IgD-negative memory B cell (primary cell): ENCODE measurements around the gene EXOC4. TPM values are rescaled to one million over a fixed set of nuclear protein-coding genes. Genes with fewer than 3 reads are reported as not detected.

Source experiments
- H3K27ac Mint-ChIP-seq, 3 donors: one replicate each; pipeline ENCODE4 v1.8.0; 2020 to 2022; ENCODE audit warnings: mild to moderate bottlenecking in 3 of 3, mixed read lengths in 3 of 3, moderate library complexity in 1 of 3
- H3K27me3 Mint-ChIP-seq: one replicate; pipeline ENCODE4 v1.8.0; 2021; ENCODE audit warnings: mixed read lengths
- H3K36me3 Mint-ChIP-seq: one replicate; pipeline ENCODE4 v1.8.0; 2020; ENCODE audit warnings: mild to moderate bottlenecking, mixed read lengths
- H3K4me1 Mint-ChIP-seq, 3 donors: one replicate each; pipeline ENCODE4 v1.8.0; 2020 to 2022; ENCODE audit warnings: mixed read lengths in 3 of 3, mild to moderate bottlenecking in 1 of 3
- H3K4me3 Mint-ChIP-seq, 4 donors: one replicate each; pipeline ENCODE4 v1.8.0; 2020 to 2022; ENCODE audit warnings: mild to moderate bottlenecking in 4 of 4, mixed read lengths in 4 of 4, moderate library complexity in 3 of 4
- H3K9me3 Mint-ChIP-seq, 3 donors: one replicate each; pipeline ENCODE4 v1.8.0; 2020 to 2021; ENCODE audit warnings: mixed read lengths in 3 of 3, mild to moderate bottlenecking in 1 of 3
- polyA plus RNA-seq: library from polyadenylated mRNA; unstranded; fragments of 300-500 nt; fragmentation: Illumina TruSeq; gene quantifications from one replicate; pipeline ENCODE4 v1.2.3, GENCODE V29; 2021

Gene EXOC4
- polyA plus RNA-seq, 1 donor from 2014 or later: 34.5 TPM

GRCh38 chr7:133796782-133797745 lies 544.2 kb downstream of the EXOC4 start:
- H3K27ac Mint-ChIP-seq: no peak overlapping the region
- H3K4me3 Mint-ChIP-seq: no peak overlapping the region
- H3K4me1 Mint-ChIP-seq: no peaks in the 10 kb centered on the region
- H3K36me3 Mint-ChIP-seq: peaks cover 14% of the 10 kb centered on the region
- H3K9me3 Mint-ChIP-seq: no peaks in the 10 kb centered on the region
- H3K27me3 Mint-ChIP-seq: no peaks in the 10 kb centered on the region

DNA sequence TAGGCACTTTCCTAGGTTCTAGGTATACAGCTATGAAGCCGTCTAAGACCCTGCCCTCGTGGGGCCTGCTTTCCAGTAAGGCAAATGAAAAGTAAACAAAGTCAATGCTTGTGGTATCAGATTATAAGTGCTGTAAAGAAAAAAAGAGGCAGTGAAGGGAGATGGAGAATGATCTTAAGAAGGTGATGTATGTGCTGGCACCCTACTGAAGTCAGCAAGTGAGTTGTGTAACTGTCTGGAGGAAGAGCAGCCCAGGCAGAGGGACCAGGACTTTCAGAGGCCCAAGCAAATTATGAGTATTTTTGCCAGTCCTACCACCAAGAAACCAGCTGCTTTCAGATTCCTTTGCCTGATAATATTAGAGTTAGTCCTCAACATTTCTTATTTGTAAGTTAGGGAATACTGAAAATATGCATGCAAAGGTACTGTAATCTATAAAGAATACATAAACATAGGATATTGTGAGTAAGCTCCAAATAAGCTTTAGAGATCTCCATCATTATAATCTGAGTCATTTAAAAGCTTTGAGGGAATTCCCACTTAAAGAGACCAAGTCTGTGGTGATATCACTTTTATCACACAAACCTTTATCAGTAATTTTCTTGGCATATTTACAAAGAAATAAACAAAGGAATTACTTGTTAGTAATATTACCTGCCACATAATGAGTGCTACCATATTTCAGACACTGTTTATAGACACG lies 545.1 kb downstream of the EXOC4 start:
- H3K36me3 Mint-ChIP-seq: peaks cover 14% of the 10 kb centered on the region
- H3K4me3 Mint-ChIP-seq: no peak overlapping the region
- no peaks in the 10 kb centered on the region for H3K4me1 Mint-ChIP-seq
- no peaks in the 10 kb centered on the region for H3K9me3 Mint-ChIP-seq
- H3K27ac Mint-ChIP-seq: no peak overlapping the region
- no peaks in the 10 kb centered on the region for H3K27me3 Mint-ChIP-seq

DNA sequence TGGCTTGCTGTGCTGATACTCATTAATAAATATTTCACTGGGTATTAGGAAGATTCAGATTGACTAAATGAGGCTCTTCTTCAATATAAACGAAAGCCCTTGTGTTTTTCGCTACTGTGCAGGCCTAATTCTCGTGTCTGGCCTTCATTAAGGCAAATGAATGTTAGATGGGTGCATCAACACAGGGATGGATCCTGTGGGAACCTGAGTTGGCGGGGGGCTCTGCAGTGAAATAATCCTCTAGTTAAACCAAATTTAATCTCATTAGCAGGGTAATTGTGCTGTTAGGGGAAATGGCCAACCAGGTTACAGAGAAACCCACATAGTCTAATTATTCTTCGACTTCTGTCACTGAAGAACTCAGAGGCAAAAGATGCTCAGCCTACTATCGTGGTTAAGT lies 548.5 kb downstream of the EXOC4 start:
- Mint-ChIP-seq H3K4me3 (no peak overlapping the region), H3K9me3 (no peaks in the 10 kb centered on the region), H3K4me1 (no peaks in the 10 kb centered on the region), H3K27me3 (no peaks in the 10 kb centered on the region), H3K36me3 (no peaks in the 10 kb centered on the region), H3K27ac (no peak overlapping the region)

GRCh38 chr7:133804127-133804526 lies 551.2 kb downstream of the EXOC4 start:
- H3K4me3 Mint-ChIP-seq: no peak overlapping the region
- no peaks in the 10 kb centered on the region for H3K9me3 Mint-ChIP-seq
- H3K27ac Mint-ChIP-seq: no peak overlapping the region
- peaks cover 0 to 5% (median 0%) of the 10 kb centered on the region in 3 donors for H3K4me1 Mint-ChIP-seq
- H3K27me3 Mint-ChIP-seq: no peaks in the 10 kb centered on the region
- no peaks in the 10 kb centered on the region for H3K36me3 Mint-ChIP-seq

- H3K27ac Mint-ChIP-seq: no peak overlapping the region
- peaks cover 0 to 5% (median 0%) of the 10 kb centered on the region in 3 donors for H3K4me1 Mint-ChIP-seq
- H3K4me3 Mint-ChIP-seq: peak overlapping the region in 1 of 4 donors; percentile 9
- H3K9me3 Mint-ChIP-seq: no peaks in the 10 kb centered on the region
- H3K27me3 Mint-ChIP-seq: no peaks in the 10 kb centered on the region
- H3K36me3 Mint-ChIP-seq: no peaks in the 10 kb centered on the region
These were observed 552.5 kb downstream of the EXOC4 start for GRCh38 chr7:133805426-133805825.

DNA sequence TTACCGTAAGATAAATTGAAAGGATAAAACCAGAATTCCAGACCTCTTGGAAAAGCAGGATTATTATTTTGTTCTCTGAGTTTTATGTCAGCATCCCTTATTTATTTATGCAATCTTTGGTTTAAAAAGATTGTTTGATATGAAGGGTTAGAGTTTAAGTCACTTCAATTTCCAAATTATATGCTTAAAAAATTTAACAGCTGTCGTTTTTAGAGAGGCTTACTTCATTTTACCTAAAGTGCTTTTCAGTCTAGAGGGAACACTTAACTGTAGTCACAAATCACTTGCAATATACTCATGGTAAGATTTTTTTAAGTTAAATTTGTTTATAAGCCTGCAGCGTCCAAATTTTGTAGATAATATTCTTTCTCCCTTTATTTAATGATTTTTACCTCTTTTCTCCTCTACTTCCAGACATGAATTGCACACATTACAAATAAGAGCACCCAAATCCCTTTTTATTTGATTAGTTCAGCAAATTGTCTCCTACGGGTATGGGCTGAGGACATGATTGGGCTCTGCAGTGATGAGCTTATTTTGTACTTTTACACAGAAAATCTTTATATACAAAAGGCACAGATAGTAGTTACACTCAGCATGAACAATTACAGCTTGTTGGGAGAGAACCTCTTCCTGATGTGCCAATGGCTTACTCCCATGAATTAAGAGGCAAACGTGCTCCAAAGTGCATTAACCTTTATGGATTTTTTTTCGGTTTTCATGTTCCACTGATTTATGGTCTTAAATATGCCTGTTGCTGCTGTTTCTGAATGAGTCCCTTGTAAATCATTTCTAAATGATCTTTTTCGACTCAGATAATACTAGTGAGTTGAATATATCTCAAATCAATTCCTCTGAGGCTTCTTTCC lies 555.0 kb downstream of the EXOC4 start:
- H3K36me3 Mint-ChIP-seq: peaks cover 2% of the 10 kb centered on the region
- H3K4me3 Mint-ChIP-seq: no peak overlapping the region
- no peaks in the 10 kb centered on the region for H3K27me3 Mint-ChIP-seq
- H3K27ac Mint-ChIP-seq: no peak overlapping the region
- H3K4me1 Mint-ChIP-seq: peaks cover 0 to 5% (median 0%) of the 10 kb centered on the region in 3 donors
- H3K9me3 Mint-ChIP-seq: no peaks in the 10 kb centered on the region

GRCh38 chr7:133808493-133808866 lies 555.6 kb downstream of the EXOC4 start:
- Mint-ChIP-seq H3K36me3 (peaks cover 3% of the 10 kb centered on the region), H3K27ac (no peak overlapping the region), H3K27me3 (no peaks in the 10 kb centered on the region), H3K4me1 (peaks cover 0 to 5% (median 0%) of the 10 kb centered on the region in 3 donors), H3K9me3 (no peaks in the 10 kb centered on the region), H3K4me3 (no peak overlapping the region)

DNA sequence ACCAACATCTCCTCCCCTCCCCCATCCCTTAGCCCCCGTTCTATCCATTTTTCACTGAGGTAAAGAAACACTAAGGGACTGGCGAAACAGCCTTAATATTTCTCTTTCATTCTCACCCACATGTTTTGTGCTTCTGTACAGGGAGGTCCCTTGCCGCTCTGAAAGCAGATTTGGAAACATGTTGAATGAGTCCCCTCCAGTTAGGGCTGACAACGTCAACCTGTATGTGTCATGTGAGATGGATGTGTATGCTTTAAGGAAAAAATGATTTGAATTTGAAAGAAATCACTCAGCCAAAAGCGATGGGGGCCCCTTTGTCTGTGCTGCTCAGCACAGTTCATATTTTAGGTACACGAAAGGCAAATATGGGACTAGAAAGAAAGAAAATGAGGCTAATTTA lies 560.0 kb downstream of the EXOC4 start:
- H3K4me1 Mint-ChIP-seq: peaks cover 0 to 3% (median 1%) of the 10 kb centered on the region in 3 donors
- no peaks in the 10 kb centered on the region for H3K9me3 Mint-ChIP-seq
- no peak overlapping the region for H3K27ac Mint-ChIP-seq
- no peaks in the 10 kb centered on the region for H3K27me3 Mint-ChIP-seq
- H3K4me3 Mint-ChIP-seq: no peak overlapping the region
- H3K36me3 Mint-ChIP-seq: peaks cover 11% of the 10 kb centered on the region

GRCh38 chr7:133815611-133816210 lies 562.8 kb downstream of the EXOC4 start:
- H3K27me3 Mint-ChIP-seq: no peaks in the 10 kb centered on the region
- no peak overlapping the region for H3K27ac Mint-ChIP-seq
- H3K4me3 Mint-ChIP-seq: no peak overlapping the region
- H3K9me3 Mint-ChIP-seq: no peaks in the 10 kb centered on the region
- peaks cover 22% of the 10 kb centered on the region for H3K36me3 Mint-ChIP-seq
- peaks cover 0 to 1% (median 0%) of the 10 kb centered on the region in 3 donors for H3K4me1 Mint-ChIP-seq

DNA sequence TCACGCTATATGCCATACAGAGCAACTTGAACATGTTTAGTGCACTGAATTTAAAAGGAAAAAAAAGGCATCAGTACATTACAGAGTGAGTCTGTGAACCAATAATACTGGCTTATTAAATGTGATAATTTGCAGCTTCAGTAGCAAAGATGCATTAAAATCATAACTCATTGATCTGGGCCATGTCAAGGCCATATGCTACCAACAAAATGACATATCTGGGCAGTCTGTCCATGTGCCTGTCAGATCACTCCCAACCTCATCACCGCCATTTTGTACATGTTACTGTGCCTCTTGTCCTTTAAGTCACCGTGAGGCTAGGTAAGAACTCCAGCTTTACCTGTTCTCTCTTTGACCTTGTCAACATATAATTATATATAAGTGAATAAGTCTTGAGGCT lies 566.8 kb downstream of the EXOC4 start:
- Mint-ChIP-seq H3K36me3 (peaks cover 30% of the 10 kb centered on the region), H3K4me3 (no peak overlapping the region), H3K4me1 (peaks cover 0 to 1% (median 0%) of the 10 kb centered on the region in 3 donors), H3K9me3 (no peaks in the 10 kb centered on the region), H3K27me3 (no peaks in the 10 kb centered on the region), H3K27ac (no peak overlapping the region)

- H3K27me3 Mint-ChIP-seq: no peaks in the 10 kb centered on the region
- no peaks in the 10 kb centered on the region for H3K9me3 Mint-ChIP-seq
- H3K27ac Mint-ChIP-seq: no peak overlapping the region
- peaks cover 0 to 1% (median 0%) of the 10 kb centered on the region in 3 donors for H3K4me1 Mint-ChIP-seq
- H3K36me3 Mint-ChIP-seq: peaks cover 31% of the 10 kb centered on the region
- H3K4me3 Mint-ChIP-seq: no peak overlapping the region
These were observed 567.7 kb downstream of the EXOC4 start for GRCh38 chr7:133820584-133820983.

GRCh38 chr7:133821171-133821570 lies 568.3 kb downstream of the EXOC4 start:
- H3K36me3 Mint-ChIP-seq: peaks cover 30% of the 10 kb centered on the region
- H3K27me3 Mint-ChIP-seq: no peaks in the 10 kb centered on the region
- H3K9me3 Mint-ChIP-seq: no peaks in the 10 kb centered on the region
- H3K27ac Mint-ChIP-seq: no peak overlapping the region
- H3K4me3 Mint-ChIP-seq: no peak overlapping the region
- H3K4me1 Mint-ChIP-seq: peaks cover 0 to 1% (median 0%) of the 10 kb centered on the region in 3 donors

GRCh38 chr7:133822001-133822641 lies 569.2 kb downstream of the EXOC4 start:
- Mint-ChIP-seq H3K27ac (no peak overlapping the region), H3K4me1 (no peaks in the 10 kb centered on the region), H3K4me3 (no peak overlapping the region), H3K9me3 (no peaks in the 10 kb centered on the region), H3K27me3 (no peaks in the 10 kb centered on the region), H3K36me3 (peaks cover 33% of the 10 kb centered on the region)
